NCI-H2081 treated with DMSO at 0.1 percent for 48 hours (cell line): Measurements from ENCODE around the gene PSTPIP1.

Experiments used
- DNase-seq: peaks from one replicate; lab custom pipeline; 2025; lab: John Stamatoyannopoulos, UW

PSTPIP1 gene

GRCh38 chr15:77030048-77030927 is 35.4 kb downstream of the PSTPIP1 start:
- DNase-seq: no peak

DNA sequence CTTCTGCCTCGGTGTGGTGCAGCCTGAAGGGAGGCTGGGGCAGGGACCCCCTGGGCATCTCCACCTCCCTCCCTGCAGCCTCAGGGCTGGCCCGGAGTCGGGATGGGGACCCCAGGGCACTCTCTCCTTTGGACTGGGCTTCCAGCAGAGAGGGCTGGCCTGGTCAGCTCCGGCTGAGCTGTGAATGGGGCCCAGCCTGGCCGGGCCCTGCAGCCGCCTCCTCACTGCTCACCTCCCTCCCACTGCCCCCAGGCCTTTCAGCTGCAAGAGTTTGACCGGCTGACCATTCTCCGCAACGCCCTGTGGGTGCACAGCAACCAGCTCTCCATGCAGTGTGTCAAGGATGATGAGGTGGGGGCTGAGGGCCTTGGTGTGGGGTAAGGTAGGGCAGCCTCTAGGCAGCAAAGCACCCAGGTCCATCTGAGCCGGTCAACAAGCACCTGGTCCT is 36.0 kb downstream of the PSTPIP1 start:
- no peak for DNase-seq

DNA sequence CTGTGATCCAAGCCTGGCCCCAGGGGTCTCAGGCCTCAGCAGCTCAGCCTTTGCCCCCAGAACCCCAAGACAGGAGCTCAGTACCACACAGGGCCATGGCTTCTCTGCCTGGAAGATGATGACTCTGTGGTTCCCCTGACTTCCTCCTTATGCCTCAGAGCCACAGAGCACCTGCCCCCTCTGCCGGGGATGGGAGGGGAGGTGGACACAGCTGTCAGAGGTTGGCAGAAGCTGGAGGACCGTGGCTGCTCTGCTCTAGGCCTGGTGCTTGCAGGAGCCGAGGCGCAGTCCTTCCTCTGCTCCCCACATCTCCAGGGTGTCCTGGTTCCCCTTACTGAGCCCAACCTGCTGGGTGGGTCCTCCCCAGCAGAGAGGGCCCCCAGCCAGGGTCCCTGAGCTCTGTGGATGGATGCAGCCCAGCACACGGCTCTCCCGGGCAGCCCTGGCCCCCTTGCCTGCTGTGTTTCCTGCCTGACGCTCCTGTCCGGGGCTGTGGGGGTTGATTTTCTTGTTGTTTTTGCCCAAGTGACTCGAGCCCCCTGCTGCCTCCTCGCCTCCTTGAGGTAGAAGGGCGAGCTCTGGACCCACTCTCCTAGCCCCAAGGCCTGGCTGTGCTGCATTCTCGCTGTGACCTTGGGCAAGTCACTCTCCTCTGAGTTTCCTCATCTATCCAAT is 36.6 kb downstream of the PSTPIP1 start:
- peak; percentile 4 for DNase-seq

DNA sequence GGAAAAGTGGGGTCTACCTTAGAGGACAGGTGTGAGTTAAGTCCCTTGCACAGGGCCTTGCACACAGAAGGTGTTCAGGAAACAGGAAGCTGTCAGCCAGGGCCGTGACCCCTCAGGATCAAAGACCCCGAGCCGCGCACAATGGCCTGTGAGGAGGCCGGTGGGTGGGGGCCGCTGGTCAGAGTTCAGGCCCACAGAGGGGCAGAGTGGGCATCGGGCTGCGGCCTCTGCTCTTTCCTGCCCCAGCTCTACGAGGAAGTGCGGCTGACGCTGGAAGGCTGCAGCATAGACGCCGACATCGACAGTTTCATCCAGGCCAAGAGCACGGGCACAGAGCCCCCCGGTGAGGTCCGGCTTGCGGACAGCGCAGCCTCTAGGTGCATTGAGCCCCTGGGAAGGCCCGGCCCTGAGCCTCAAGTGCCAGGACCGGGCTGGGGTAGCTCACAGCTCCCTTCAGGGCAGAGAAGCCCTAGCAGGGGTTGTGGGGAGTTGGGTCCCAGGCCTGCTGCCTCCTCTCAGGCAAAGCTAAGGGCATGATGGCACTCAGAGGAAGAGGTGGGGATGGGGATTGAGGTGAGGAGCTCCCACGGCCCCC is 37.2 kb downstream of the PSTPIP1 start:
- DNase-seq: no peak

GRCh38 chr15:77032647-77033416 is 37.9 kb downstream of the PSTPIP1 start:
- DNase-seq: no peak

GRCh38 chr15:77033417-77033728 is 38.4 kb downstream of the PSTPIP1 start:
- DNase-seq: no peak

DNA sequence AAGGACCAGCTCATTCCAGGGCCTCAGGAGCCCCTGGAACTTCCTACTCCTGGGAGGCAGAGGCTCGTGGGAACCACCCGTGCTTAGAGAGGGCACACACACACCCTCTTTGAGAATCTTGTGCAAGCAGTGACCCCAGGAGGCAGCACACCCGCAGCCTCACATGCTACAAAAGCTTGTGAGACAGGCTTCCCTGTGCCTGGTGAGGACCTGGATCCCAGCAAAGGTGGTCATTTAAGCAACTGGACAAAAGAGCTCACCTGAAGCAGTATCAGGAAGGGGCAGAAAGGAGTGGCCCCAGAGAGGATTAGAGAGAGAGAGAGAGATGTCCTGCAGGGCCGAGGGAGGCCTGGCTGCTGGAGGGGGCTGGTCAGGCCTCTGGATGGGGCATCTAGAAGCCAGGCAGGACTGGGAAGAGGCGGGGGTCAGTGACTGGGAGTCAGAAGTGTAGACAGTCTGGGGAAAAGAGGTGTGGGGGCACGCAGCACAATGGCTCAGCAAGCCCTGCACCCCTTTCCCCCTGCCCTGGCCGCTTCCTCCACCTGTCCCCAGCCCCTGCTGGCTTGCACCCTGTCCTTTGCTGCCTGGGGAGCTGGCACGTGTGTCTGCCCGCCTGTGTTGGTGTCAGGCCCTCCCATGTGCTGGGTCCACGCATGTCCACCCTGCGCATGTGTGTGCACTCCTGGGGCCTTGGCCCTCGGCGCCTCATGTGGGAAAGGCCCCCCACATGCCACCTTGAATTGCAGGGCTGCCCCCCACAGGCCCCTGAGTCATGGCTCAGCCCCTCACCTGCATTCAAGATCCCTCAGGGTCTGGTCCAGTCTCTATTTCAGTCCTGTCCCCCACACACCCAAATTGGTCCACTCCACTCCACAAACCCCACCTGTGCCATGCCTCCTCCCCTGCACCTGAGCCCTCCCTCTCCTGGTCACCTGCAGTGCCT is 39.1 kb downstream of the PSTPIP1 start:
- no peak for DNase-seq

DNA sequence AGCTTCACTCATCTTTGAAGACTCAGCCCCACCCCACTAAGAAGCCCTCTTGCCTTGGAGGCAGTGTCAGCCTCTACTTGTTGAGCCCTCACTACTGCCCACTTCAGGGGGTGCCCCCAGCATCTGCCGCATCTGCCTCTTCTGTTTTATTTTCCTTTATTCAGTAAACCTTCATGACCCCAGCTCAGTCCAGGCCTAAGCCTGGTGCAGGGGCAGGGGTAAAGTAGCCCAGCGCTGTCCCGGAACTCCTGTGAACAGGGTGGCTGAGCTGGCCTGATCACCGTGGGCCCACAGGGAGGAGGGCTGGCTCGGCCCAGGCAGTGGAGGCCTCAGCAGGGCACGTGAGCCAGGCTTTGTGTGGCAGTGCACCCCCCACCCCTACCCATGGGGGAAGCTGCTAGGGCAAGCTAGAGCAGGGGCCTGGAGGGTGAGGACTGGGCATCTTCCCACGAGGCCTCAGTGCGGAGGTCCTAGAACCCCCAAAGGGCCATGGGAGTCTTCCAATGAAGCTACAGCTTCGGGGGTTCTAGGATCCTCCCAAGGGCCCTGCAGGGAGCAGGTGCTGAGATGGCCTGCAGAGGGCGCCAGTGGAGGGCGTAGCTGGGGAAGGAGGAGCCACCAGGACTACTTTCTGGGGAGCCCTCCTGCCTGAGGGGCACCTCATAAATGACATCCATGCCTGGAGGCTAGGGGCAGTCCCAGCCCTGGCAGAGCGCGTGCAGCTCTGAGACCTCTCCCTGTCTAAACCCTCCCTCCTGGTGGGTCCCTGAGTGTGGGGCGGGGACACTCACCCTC is 40.0 kb downstream of the PSTPIP1 start:
- DNase-seq: no peak

DNA sequence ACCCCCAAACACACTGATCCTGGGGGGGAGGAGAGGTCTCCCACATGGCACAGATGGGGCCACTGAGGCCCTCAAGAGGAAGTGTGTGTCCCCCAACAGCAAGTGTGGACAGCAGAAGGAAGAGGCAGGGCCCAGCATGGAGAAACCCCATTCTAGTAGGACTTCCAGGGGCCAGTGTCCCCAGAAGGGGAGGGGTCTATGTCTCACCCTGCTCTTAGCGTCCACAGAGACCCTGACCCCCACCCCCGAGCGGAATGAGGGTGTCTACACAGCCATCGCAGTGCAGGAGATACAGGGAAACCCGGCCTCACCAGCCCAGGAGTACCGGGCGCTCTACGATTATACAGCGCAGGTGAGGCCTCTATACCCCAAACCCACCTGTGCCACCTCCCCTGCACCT is 40.7 kb downstream of the PSTPIP1 start:
- no peak for DNase-seq

DNA sequence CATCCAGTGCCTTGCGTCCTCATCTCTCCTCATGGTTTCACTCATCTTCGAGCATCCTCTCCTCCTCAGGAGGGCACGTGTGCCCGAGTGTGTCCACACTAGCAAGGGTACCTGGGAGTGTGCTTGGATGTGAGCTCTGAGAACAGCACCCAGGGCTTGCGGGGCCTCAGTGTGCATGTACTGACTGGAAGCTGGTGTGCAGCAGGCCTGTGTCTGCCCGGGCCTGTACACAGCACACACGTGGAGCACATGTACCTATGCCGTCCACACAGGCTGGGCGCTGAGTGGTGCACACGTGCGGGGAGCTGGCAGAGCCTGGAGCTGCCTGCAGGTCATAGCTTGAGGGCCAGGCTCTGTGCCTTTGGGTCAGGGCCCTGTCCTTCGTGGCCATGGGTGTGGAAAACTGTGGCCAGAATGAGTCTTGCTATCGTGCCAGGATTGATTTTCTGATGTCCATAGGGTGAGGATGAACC is 41.1 kb downstream of the PSTPIP1 start:
- no peak for DNase-seq

GRCh38 chr15:77036537-77037387 is 41.8 kb downstream of the PSTPIP1 start:
- no peak for DNase-seq

DNA sequence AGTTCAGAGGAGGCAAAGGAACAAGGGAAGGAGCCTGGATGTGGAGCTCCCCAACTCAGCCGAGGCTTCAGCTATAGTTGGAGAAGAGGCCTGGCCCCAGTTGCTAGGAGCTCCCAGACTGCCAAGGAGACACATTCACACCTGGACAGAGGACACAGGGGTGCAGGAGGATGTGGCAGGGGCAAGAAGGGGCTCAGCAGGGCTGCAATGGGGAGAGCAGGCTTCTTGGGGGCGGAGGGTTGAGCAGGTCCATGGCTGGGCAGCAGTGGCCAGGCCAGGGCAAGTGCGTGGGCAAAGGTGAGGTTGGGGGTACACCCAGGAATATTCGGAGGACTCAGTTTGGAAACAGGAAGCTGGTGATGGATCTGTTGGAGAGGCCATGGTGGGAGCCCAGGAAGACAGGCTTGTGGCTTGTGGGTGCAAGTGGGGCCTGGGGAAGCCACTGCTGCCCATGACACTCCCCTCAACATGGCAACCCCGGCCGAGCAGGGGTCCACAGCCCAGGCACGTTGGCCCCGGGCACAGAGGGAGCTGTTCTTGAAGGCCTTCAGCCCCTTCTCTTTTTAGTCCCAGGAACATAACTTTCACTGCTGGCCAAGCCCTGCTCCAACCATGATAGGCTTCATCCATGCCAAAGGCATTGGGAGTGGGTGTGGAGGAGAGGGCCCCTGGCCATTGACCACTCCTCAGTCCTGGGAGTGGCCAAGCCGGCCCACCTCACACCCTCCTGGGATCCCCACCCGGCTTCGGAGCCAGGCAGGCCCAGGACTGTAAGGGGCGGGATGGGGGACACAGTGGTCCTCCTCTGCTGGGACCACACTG is 42.7 kb downstream of the PSTPIP1 start:
- DNase-seq: no peak

GRCh38 chr15:77038312-77039216 is 43.6 kb downstream of the PSTPIP1 start:
- DNase-seq: no peak

- no peak for DNase-seq
These were observed 44.2 kb downstream of the PSTPIP1 start for GRCh38 chr15:77039217-77039533.

- no peak for DNase-seq
These were observed 44.9 kb downstream of the PSTPIP1 start for GRCh38 chr15:77039848-77040247.

DNA sequence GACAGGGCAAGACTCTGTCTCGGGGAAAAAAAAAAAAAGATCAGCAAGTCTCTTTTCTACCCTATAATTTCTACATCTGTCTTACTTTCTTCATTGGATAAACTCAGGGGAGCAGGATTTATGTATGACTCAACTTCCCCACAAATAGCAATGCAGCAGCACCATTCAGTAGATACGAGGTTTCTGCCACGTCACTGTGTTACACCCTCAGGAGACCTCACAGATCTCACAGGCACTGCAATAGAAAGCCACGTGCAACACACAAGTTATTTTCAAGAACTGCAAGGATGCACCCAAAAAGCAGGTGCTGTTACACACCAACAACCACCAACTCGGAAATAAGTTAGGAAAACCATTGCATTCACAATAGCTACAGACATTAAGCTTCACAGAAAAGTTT is 45.7 kb downstream of the PSTPIP1 start:
- DNase-seq: no peak

DNA sequence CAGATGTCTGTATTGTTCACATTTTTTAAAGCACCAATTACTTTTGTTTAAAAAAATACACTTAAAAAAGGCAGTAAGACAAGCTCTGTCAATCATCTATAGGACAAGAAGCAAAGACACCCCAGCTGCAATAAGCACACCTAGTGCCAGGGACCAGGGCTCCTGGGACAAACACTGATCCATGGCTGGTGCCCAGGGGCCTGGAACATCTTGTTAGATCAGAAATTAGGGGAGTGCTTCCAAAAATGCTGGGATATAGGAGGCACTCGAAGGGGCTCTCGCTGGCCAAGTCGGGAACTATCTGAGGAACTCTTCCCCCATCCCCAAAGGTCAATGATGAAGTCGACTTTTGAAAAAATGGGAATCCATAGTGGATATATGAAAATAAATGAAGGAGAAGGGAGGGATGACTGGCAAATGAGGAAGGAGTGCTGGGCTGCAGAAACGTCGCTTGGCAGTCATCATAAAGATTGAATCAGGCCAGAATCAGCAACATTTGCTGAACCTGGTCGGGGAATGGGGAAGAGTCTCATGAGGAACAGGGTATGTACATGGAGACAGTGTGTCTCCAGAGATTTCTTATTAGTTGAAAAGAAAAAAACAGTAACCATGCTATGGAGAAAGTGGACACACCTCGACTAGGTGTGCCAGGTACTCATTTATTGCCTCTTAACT is 47.5 kb downstream of the PSTPIP1 start:
- DNase-seq: no peak
